Pancreas (tissue), 10 donors: ENCODE measurements around the gene CDH4. TPM values are rescaled to one million over a fixed set of nuclear protein-coding genes. Genes with fewer than 3 reads are reported as not detected.

ENCODE experiments used
- ATAC-seq, 4 donors: fragments of 200-7000 bp; cut with Tn5 transposase; one replicate each; pipeline versions ENCODE4 v1.8.0 to v1.9.1; 2020; ENCODE audit warnings: mild to moderate bottlenecking in 4 of 4, moderate library complexity in 4 of 4
- DNase-seq, 6 donors: peaks; one replicate each; pipeline ENCODE4 v3.0.0-alpha.2; 2020
- FAIRE-seq: peaks from 2 replicates; lab custom pipeline; 2012; peaks lifted over from hg19 to GRCh38; lab: Jason Lieb, UNC
- H3K27ac ChIP-seq, 4 donors: fragments of 200-600 bp; sonication (generic); 1 replicate in 3 of 4; 2 replicates in 1 of 4; pipeline versions ENCODE4 v1.5.0 to v1.8.0; 2020
- H3K27me3 ChIP-seq, 4 donors: fragments of 200-600 bp; one replicate each; pipeline ENCODE4 v1.8.0; 2021
- H3K36me3 ChIP-seq, 3 donors: fragments of 200-600 bp; sonication (generic) in 1 of 3; one replicate each; pipeline versions ENCODE4 v1.5.0 to v1.8.0; 2020 to 2021
- H3K4me1 ChIP-seq, 3 donors: fragments of 200-600 bp; one replicate each; pipeline ENCODE4 v1.8.0; 2021
- H3K4me3 ChIP-seq, 4 donors: fragments of 200-600 bp; sonication (generic) in 2 of 4; one replicate each; pipeline versions ENCODE4 v1.5.0 to v1.8.0; 2020 to 2021
- H3K9me3 ChIP-seq, 4 donors: fragments of 200-600 bp; one replicate each; pipeline ENCODE4 v1.8.0; 2021
- CTCF ChIP-seq, 4 donors: fragments of 200-600 bp; sonication (generic) in 3 of 4; IDR thresholded peaks; one replicate each; pipeline versions ENCODE4 v1.5.0 to v1.8.0; 2021; ENCODE audit warnings: antibody characterized with exemption in 4 of 4
- WGBS, 2 donors: extraction: QIAGEN DNeasy Blood & Tissue Kit; methylation state at CpG; one replicate each; pipeline ENCODE4 v1.1.7; 2013; 5-methylcytosine and 5-hydroxymethylcytosine counted together
- intact Hi-C, 3 donors: fragments of 100-400 bp; cut with DNase I; formaldehyde crosslinking; loops; one replicate each; pipeline versions ENCODE4 v1.11.1 to v1.14.2; 2022
- polyA plus RNA-seq, 2 donors: library from polyadenylated mRNA; stranded (reverse); fragments of 200-250 nt; gene quantifications; one replicate each; pipeline ENCODE4 v1.2.3, GENCODE V29; 2013
- total RNA-seq, 6 donors: library from RNA; stranded (reverse); fragmentation: NEBNext Ultra II Directional in 4 of 6; extraction: Animal tissue kit (Norgen Biotek cat#: 25700) in 4 of 6; gene quantifications; one replicate each; pipeline versions ENCODE4 v1.2.1 to v1.2.4, GENCODE V29; 2021 to 2023
- donor health status: healthy with polysubstance abuse.
- donor health status: DM: no; HTN: no; CAD: no; lungs with moderate emphysema.
- donor health status: DM: no; HTN: no; CAD: no.
- donor health status: control.
- donor health status: control.
- donor health status: Bipolar disorder and iron deficiency.
- donor health status: DM: yes; HTN: yes; CAD: no.
- donor health status: DM: no; HTN: no; CAD: no.
- donor health status: DM: no; HTN: no; CAD: no.
- donor health status: DM: yes; HTN: yes; CAD: no.

CDH4 gene
- total and polyA plus RNA-seq, 8 donors = 0.04 to 1.4 (median 0.27) TPM

GRCh38 chr20:61890210-61890609 is 638.1 kb downstream of the CDH4 start:
- Histone ChIP-seq H3K4me1 (no peaks in the 10 kb centered on the region), H3K27ac (no peak overlapping the region), H3K9me3 (no peaks in the 10 kb centered on the region), H3K4me3 (no peak overlapping the region), H3K27me3 (no peaks in the 10 kb centered on the region), H3K36me3 (no peaks in the 10 kb centered on the region)
- no peak for FAIRE-seq
- 0 to 42% methylated on average over 1 of the region's 1 CpG for WGBS, 2 donors
- intact Hi-C loops = loop anchor here in 1 of 3 donors (10.0 kb wide), 1 partner anchor 1835 kb away; no protein-coding TSS in a partner anchor
- ATAC-seq = no peak
- DNase-seq = no peak
- TF ChIP-seq CTCF (IDR thresholded peaks at IDR 0.05) = no peak

GRCh38 chr20:61891476-61891875 is 639.4 kb downstream of the CDH4 start:
- H3K9me3 ChIP-seq = no peaks in the 10 kb centered on the region
- H3K27me3 ChIP-seq = no peaks in the 10 kb centered on the region
- no peaks in the 10 kb centered on the region for H3K36me3 ChIP-seq
- no peak overlapping the region for H3K4me3 ChIP-seq
- TF ChIP-seq CTCF (IDR thresholded peaks at IDR 0.05) = no peak
- H3K27ac ChIP-seq = no peak overlapping the region
- no peak for ATAC-seq
- FAIRE-seq = no peak
- intact Hi-C loops = loop anchor here in 1 of 3 donors (10.0 kb wide), 1 partner anchor 1837 kb away; no protein-coding TSS in a partner anchor
- WGBS, 2 donors = 63 to 79% methylated on average over 5 to 6 of the region's 6 CpGs
- no peaks in the 10 kb centered on the region for H3K4me1 ChIP-seq
- DNase-seq = peak in 1 of 6 donors; percentile 37

- intact Hi-C loops = loop anchor here in 1 of 3 donors (10.0 kb wide), 1 partner anchor 1837 kb away; no protein-coding TSS in a partner anchor
Measured at GRCh38 chr20:61891916-61892649, 640.0 kb downstream of the CDH4 start.

GRCh38 chr20:61895016-61895415 is 643.0 kb downstream of the CDH4 start:
- no peak for TF ChIP-seq CTCF (IDR thresholded peaks at IDR 0.05)
- Histone ChIP-seq H3K36me3 (no peaks in the 10 kb centered on the region), H3K4me3 (no peak overlapping the region), H3K4me1 (no peaks in the 10 kb centered on the region), H3K9me3 (no peaks in the 10 kb centered on the region), H3K27ac (no peak overlapping the region), H3K27me3 (no peaks in the 10 kb centered on the region)
- 70 to 83% methylated on average over 22 of the region's 22 CpGs for WGBS, 2 donors
- ATAC-seq (no peak), DNase-seq (peak in 2 of 6 donors; percentile 9 to 57), FAIRE-seq (no peak)
- intact Hi-C loops = loop anchor here in 1 of 3 donors (10.0 kb wide), 1 partner anchor 1840 kb away; no protein-coding TSS in a partner anchor

More at GRCh38 chr20:61891916-61892649, 640.0 kb downstream of the CDH4 start:
- Histone ChIP-seq H3K4me1 (no peaks in the 10 kb centered on the region), H3K27me3 (no peaks in the 10 kb centered on the region), H3K36me3 (no peaks in the 10 kb centered on the region), H3K27ac (no peak overlapping the region), H3K4me3 (no peak overlapping the region), H3K9me3 (no peaks in the 10 kb centered on the region)
- no peak for FAIRE-seq
- TF ChIP-seq CTCF (IDR thresholded peaks at IDR 0.05) = no peak
- no peak for ATAC-seq
- peak in 1 of 6 donors; percentile 5 for DNase-seq
- WGBS, 2 donors = 62 to 74% methylated on average over 6 of the region's 6 CpGs

- intact Hi-C loops = loop anchor here in 1 of 3 donors (10.0 kb wide), 1 partner anchor 1841 kb away; no protein-coding TSS in a partner anchor
- H3K4me3 ChIP-seq = no peak overlapping the region
- no peaks in the 10 kb centered on the region for H3K36me3 ChIP-seq
- no peaks in the 10 kb centered on the region for H3K27me3 ChIP-seq
- ATAC-seq (no peak), FAIRE-seq (no peak), DNase-seq (peak in 2 of 6 donors; percentile 10 to 47)
- no peak overlapping the region for H3K27ac ChIP-seq
- H3K9me3 ChIP-seq = no peaks in the 10 kb centered on the region
- 65 to 72% methylated on average over 13 of the region's 13 CpGs for WGBS, 2 donors
- no peaks in the 10 kb centered on the region for H3K4me1 ChIP-seq
- no peak for TF ChIP-seq CTCF (IDR thresholded peaks at IDR 0.05)
Measured at GRCh38 chr20:61895686-61896057, 643.6 kb downstream of the CDH4 start.
